Activated CD4-positive, alpha-beta T cell treated with anti-CD3 and anti-CD28 coated beads, Interleukin-2, amount 50 U/mL, for 24 hours (primary cell): ENCODE results near the gene MUC6.
"Not testable (repeated sequence)": the region's sequence is repeated elsewhere in the genome, so short reads cannot be mapped to it uniquely, and the experiment has no call there.

ENCODE experiments used
- DNase-seq, 2 donors: peaks; one replicate each; pipeline ENCODE4 v3.0.0-alpha.2; 2020; ENCODE audit warnings: low read depth in 1 of 2, low spot score in 1 of 2

The MUC6 gene

DNA sequence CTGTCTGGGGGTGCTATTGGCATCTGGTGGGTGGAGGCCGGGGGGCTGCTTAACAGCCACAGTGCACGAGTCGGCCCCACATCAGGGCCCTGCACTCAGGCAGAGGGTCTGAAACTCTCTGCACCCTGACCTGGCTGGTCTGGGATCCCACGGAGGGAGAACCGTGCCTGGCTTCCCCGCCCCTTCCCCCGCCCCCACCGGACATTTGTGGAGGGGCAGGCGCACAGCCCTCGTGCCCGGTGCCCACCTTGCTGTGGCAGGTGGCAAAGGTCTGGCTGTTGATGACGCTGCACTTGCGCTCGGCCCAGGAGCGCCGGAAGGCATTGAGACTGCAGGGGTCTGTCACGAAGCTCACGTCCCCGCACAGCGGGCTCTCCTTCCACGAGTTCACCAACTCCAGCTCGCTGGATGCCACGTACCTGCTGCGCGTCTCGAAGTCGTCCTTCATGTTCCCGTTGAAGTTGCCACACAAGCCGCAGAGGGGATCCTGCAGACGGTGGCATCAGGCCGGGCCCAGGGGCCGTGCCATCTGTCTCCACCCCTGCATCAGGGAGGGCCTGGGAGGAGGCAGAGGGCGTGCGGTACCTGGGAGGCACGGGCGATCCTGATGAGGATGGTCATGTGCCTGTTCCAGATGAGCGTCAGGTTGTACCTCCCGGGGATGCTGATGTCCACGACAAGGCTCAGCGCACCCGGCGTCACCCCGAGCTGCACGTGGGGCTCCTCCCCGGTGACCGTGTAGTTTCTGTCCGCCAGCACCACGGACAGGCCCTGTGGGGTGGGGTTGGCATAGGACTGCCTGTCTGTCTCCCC lies 11.7 kb downstream of the MUC6 start:
- no peak for DNase-seq

DNA sequence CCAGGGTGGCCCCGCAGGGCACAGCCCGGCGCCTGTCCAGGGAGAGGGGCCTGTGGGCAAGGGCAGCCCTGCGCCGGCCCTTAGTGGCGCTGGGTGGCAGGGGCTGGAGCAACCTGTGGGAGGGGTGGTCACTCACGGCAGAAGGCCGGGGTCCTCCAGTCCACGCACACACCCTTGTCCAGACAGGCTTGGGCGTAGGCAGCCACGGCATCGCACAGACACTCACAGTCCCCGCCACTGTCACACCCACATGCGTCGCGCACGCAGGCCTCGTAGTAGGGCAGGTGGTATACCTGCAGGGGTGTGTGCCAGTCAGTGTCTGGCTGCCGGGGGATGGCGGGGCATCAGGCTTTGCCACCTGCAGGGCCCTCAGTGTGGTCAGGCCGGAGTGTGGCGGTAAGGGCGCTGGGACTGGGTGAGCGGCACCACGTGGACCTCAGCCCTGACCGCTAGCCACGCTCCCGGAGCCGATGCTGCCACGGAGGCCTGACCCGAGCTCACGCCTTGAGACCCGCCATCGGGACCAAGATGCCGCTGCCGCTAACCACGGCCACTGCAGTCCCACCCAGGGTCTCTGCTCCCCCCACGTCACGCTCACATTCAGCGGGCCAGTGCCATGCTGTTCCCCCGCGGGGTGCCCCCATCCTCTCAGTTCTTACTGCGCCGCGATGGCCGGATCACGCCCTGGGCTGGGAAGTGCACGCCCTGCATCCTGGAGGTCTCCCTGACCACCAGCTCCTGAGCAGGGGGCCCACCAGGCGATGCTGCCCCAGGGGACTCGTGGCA lies 12.5 kb downstream of the MUC6 start:
- no peak for DNase-seq

DNA sequence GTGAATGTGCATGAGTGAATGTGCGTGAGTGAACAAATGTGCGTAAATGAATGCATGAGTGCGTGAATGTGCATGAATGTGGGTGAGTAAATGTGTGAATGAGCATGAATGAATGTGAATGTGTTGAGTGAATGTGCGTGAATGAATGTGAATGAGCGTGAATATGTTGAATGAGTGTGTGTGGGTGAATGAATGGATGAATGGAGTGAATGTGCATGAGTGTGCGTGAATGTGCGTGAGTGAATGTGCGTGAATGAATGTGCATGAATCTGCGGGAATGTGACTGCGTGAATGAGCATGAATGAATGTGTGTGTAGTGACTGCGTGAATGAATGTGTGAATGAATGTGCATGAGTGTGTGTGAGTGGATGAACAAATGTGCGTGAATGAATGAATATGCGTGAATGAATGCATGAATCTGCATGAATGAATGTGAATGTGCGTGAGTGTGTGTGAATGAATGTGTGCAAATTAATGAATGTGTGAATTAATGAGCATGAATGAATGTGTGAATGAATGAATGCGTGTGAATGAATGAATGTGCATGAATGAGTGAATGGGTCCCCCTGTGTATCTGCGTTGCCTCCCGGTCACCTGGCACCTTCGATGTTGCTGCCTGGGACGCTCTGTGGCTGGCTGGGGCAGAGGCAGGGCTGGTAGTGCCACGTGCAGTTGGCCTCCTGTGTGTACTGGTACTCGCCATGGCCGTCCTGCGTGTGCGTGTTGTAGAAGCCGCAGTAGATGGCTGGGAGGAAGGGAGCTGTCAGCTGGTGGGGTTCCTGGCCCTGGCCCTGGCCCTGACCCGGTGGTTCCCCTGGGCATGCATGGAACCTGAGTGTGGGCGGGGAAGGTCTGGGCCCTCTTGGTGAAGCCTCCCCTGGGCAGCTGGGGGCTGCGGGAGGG lies 13.4 kb downstream of the MUC6 start:
- no peak for DNase-seq

DNA sequence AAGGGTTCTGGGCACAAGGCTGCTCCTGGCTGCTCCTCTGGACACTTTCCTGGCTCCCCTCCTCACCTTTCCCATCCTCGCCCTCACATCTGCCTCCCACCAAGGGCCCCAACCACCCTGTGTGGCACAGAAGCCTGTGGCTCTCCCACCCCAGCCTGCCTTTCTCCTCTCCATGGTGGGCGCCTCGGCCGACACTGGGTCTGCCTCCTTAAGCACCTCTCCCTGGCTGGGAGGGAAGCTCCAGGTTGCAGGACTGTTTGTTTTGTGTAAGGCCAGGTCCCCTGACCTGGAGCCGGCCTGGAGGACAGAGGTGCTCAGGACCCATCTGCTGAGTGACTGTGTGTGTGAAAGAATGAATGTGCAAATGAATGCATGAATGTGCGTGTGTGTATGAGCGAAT lies 14.1 kb downstream of the MUC6 start:
- DNase-seq = no peak

DNA sequence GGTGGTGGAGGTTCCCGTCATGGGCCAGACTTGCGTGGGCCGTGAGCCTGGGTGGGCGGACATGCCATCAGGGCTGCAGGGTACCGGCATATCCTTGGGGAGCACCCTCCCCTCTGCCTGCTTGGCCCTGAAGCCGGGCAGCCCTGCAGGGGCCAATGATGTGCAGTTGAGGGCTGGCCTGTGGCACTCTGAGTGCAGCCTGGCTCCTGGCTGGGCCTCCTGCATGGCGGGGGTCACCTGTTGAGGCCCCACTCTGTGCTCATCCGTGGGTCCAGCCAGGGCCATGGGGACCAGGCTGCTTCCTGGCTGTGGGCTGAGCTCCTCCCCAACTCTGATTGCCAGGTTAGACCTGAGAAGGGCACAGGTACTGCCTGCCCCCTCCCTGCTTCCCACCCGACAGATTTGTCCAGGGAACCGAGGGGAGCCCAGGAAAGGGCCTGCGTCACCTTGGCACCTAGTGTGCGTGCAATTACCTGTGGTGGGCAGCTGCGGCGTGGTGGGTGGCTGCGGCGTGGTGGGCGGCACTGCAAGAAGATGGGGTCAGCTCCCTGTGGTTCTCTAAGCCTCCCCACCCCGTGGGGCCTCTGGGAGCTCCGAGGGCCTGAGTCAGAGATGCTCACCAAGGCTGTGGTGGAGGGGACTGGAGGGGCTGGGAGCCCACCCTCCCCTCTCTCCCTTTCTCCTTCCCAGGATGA lies 16.2 kb downstream of the MUC6 start:
- DNase-seq = no peak

DNA sequence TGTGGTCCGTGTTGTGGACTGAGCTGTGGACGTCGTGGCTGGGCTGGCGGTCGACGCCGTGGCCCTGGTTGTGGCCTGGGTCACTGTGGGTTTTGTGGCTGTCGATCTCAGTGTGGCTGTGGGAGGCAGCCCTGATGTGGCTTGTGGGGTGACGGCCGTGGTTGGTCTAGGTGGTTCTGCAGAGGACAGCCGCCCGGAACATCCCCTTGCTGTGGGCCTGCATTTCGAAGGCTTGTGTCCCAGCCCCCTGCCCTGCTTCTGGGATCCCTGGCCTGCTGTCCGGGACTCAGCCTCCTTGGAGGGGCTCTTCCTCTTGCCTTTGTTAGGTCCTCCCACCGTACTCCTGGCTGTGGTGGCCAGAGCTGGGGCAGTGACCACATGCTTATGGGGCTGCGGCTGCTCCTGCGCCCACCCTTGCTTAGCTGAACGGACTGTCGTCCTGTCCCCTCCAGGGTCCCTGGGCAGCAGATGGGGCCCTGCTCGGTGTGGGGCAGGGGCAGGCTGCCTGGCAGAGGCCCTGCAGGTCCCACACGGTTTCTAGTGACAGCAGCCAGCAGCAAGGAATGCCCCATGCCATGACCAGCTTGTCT lies 17.1 kb downstream of the MUC6 start:
- no peak for DNase-seq

DNA sequence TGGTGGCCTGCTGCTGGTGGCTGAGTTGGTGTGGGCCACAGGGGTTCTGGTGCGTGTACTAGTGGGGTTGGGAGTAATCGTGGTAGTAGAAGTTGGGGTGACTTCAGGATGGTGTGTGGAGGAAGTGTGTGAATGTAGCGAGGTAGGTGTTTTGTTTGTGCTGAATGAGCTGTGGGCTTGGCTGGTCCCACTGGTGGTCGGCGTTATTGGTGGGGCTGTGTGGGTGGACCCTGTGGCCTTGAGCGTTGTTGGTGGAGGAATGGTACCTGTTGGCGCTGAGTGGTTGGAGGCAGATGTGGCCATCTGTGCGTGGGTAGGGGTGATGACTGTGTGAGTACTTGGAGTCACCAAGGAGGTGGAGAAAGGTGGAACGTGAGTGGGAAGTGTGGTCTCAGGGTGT lies 18.4 kb downstream of the MUC6 start:
- no peak for DNase-seq

DNA sequence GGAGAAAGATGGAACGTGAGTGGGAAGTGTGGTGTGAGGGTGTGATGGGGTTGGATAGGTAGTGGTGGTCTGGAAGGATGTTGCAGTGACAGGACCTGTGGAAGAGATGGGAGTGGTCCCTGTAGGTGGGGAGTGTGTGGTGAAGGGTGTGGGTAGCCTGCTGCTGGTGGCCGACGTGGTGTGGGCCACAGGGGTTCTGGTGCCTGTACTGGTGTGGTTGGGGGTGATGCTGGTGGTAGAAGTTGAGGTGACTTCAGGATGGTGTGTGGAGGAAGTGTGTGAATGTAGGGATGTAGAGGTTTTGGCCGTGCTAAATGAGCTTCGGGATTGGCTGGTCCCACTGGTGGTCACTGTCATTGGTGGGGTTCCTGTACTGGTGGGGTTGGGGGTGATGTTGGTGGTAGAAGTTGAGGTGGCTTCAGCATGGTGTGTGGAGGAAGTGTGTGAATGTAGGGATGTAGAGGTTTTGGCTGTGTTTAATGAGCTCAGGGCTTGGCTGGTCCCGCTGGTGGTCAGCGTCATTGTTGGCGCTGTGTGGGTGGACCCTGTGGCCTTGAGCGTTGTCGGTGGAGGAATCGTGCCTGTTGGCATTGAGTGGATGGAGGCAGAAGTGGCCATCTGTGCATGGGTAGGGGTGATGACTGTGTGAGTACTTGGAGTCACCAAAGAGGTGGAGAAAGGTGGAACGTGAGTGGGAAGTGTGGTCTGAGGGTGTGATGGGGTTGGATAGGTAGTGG lies 19.1 kb downstream of the MUC6 start:
- no peak for DNase-seq

DNA sequence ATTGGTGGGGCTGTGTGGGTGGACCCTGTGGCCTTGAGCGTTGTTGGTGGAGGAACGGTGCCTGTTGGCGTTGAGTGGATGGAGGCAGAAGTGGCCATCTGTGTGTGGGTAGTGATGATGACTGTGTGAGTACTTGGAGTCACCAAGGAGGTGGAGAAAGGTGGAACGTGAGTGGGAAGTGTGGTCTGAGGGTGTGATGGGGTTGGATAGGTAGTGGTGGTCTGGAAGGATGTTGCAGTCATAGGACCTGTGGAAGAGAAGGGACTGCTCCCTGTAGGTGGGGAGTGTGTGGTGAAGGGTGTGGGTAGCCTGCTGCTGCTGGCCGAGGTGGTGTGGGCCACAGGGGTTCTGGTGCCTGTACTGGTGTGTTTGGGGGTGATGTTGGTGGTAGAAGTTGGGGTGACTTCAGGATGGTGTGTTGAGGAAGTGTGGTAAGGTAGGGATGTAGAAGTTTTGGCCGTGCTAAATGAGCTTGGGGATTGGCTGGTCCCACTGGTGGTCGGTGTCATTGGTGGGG lies 19.9 kb downstream of the MUC6 start:
- DNase-seq = not testable (repeated sequence)

DNA sequence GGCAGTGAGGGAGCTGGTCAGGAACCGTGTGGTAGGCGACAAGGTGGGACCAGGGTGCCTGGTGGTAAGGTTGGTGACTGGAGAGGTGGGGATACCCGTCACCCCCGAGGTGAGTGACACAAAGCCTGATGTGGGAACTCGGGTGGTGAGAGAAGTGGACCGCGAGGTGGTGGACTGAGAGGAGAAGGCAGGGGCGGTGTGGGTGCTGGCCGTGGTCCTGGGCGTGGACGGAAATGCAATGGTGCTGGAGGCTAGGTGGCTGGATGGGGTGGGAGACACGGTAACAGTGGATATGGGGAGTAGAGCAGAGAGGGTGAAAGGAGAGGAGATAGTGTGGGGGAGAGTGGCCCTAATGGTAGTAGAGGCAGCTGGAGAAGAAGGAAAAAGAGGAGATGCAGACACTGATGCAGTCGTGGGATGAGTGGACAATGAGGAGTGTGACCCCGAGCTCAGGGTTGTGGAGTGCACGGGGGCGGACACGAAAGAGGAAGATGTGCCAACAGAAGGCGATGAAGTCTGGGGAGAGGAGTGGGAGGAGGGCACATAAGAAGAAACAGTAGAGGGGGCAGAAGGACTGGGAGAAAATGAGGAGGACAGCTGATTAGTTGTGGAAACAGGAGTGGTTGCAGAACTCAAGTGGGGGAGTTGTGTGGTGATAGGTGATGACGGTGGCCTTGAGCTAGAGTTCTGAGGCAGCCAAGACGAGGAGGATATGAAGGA lies 20.5 kb downstream of the MUC6 start:
- DNase-seq = no peak

DNA sequence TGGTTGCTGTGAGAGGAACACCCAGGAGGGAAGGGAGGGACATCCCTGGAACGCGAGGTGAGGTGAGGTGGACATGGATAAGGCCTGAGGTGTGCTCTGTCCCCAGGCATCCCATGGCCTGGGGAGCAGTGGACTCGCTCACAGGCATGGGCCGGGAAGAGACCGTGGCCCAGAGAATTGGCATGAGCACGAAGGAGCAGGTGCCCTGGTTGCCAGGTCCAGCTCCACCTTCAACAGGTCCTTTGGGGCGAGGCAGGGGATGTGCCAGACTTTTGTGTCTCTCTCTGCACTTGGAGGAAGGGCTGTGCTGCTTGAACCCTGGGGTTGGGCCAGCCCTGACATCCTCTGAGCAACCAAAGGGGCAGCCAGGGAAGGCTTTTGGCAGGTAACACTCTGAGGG lies 21.5 kb downstream of the MUC6 start:
- DNase-seq = no peak

DNA sequence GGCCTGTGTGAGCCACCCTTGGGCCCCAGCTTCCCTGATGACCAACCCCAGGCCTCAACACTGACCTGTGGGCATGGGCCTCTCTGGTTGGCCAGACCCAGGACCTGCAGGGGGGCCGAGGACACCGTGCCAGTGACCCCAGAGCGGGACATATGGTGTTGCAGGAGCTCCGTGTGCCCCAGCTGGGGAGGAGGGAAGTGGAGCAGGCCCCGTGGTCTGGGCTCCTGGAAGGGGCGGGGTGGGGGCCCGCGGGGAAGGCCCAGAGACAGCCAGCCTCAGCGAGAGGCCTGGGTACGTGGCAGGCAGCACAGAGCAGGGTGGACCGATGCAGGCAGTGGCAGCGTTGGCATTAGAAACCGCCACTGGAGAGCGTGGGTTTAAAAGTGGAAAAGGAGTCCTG lies 22.2 kb downstream of the MUC6 start:
- no peak for DNase-seq

DNA sequence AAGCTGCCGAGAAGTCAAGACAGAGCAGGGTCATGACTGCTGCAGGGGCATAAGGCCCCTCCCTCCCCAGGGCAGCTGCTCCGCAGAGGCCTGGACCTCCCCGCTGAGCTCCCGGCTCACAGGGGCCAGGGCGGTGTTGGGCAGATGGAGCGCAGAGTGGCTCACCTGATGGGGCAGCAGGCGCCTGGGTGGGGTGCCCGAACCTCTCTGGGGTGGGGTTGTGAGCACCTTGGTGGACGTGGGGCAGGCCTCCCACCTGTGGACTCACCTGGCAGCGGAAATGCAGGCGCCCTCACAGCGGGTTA lies 22.9 kb downstream of the MUC6 start:
- no peak for DNase-seq

DNA sequence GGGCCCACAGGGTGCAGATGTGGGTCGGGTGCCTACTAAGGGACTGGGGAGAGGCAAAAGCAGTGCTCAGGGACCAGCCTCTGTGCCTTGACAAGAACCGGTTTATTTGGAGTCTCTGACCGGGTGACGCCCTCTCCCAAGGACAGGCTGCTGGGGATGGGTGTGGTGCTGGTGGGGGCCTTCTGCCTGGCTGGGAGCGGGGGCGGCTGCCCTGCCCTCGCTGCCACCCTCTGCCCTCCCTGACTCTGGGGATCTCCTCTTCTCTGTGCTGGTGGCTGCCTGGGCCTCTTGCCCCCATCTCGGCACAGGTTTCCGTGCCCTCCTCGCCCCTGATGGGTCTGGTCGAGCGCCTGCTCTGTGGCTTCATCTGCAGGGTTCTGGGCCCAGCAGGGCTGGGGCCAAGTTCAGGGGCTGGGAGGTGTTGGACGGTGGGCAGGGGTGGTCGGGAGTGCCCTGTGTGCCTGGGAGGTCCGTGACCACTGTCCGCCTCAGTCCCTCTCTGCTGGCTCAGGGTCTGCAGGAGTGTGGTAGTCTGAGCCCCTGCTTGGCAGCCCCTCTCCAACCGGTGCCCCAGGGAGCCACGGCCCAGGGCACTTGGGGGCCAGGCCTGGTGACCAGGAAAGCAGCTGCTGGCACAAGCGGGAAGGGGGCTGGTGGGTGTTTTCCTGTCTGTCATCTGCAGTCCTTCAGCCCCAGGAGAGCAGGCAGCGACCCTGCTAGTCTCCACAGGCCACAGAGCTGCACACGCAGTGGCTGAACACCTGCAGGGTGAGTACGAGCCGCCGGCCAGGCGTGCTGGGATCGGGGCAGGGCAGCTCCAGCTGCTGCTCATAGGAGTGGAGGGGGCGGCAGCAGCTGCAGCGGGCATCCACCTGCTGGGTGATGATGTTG lies 23.5 kb downstream of the MUC6 start:
- no peak for DNase-seq

DNA sequence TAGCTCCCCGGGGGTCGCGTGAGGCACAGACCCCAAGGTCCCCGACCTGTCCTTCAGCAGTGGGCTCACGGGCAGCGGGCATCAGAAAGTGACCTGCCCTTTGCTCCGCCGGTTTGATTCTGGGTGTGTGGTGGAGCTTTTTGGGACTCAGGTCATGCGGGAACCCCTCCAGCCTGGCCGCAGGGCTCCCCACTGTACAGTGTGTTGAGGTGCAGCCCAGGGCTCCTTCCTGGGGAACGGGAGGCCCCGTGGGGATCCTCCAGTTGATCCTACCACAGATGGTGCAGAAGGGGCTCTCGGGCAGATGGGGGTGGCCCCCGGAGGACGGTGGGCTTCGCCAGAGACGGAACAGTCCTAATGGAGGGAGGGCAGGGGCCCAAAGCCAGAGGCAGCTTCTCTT lies 24.2 kb downstream of the MUC6 start:
- DNase-seq = no peak

DNA sequence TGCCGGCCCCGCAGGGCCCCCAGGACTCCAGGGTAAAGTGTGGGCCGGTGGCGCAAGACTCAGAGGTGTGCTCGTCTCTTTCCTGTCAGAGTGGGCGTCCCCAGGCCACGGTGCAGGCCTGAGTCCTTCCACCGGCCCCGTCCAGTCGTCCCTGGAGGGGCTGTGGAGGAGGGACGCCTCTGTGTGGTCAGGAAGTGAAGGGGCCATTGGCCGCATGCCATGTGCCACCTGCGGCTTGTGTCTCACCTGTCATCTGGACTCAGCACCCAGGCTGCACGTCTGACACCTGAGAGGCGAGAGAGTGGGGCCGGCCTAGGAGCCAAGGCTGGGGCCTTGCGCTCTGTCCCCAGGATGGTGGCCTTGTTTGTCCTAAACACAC lies 25.2 kb downstream of the MUC6 start:
- DNase-seq = no peak

DNA sequence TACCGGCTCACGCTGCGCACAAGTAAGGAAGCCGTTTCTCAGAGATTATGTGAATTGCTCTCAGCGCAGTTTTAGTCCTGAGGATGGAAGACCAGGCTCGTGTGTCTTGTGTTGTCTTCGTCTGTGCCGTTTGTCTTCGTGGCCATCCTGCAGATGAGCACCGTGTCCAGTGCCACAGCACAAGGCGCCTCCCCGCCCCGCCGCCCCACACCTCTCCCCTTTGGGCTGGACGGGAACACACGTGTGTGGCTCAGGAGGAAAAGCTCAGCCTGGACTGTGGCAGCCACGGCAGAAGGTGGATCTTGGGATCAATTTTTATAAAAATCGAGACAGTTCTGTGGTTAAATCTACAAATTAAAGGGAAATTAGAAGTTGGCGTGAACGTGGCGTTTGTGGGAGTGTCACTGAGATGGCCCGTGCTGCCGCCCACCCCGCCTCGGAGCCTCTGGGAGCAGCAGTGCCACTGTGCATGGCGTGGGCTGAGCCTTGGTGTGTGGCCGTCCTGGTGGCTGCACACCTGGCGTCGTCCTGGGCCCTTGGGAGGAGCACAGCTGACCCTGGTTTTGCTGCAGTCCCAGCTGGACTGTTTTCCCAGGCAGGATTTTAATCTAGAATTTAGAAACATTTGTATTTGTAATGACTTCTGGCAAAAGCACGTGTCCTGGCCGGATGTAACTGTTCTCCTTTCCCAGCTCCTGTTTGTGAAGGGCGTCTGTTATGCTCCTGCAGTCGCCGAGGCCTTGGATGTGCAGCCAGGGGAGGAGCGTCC lies 25.8 kb downstream of the MUC6 start:
- no peak for DNase-seq

DNA sequence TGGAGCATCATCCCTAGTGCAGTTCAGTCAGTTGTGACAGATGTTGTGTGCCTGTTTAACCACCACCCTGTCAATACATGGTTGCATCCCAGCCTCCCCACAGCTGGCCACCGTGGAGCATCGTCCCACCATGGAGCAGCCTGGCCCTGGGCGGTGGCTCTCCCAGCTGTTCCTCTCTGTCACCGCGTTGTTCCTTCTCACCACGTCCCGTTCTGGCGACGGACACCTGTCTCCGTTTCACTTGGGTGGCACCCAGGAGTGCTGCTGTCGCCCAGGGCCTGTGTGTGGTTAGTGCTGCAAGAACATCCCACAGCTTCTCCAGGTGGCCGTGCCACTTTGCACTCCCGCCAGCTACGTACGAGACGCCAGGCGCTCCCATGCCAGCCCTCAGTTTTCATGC lies 26.5 kb downstream of the MUC6 start:
- DNase-seq = no peak
